Measurements from ENCODE around the gene TBC1D26. TPM values are rescaled to one million over a fixed set of nuclear protein-coding genes. Genes with fewer than 3 reads are reported as not detected.
"Not testable (repeated sequence)": the region's sequence is repeated elsewhere in the genome, so short reads cannot be mapped to it uniquely, and the experiment has no call there.

TBC1D26 gene
- total RNA-seq = under 1 TPM in 1 of 4 donors, not detected in 3; 0.16 TPM

DNA sequence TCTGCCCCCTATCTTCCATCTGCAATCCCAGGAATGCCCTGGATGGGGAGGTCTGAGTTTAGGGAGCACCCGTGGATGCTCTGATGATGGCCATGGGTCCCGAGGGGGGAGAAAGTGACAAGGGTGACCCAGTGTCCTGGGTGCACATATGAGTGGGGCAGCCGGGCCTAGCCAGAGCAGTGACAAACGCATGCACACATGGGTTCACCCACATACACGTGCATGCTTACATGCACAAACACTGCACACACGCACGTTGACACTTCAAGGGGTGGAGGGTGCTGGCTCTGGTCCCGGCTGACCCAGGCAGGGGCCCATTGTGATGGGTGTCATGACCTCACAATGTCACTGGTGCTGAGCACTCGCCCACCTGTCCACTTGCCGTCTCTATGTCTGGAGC lies at the start of gene TBC1D26:
Gene TBC1D26, plus strand, starts transcription at position 384 of the 400 bp plus-strand sequence. CDS start 3,066 bp downstream, outside the sequence.
- 90% methylated on average over 7 of the region's 10 CpGs; no CpG with 5 or more reads in 1 of the 2 donors for WGBS, 2 donors (ENCODE audit: low coverage in 1 of 2)
- intact Hi-C loops (cut with DNase I; ENCODE audit: low total_unique reads); H3K27me3 ChIP-seq; H3K27ac ChIP-seq; H3K36me3 ChIP-seq; DNase-seq; H3K4me3 ChIP-seq; in situ Hi-C loops (cut with MboI; ENCODE audit: low pct_ligation_motif_present in 1 of 4, low pct_unique_long_range_greater_than_20kb in 1 of 4, low sequenced_read_pairs in 3 of 4); H3K4me1 ChIP-seq; H3K9me3 ChIP-seq: not testable (repeated sequence)

DNA sequence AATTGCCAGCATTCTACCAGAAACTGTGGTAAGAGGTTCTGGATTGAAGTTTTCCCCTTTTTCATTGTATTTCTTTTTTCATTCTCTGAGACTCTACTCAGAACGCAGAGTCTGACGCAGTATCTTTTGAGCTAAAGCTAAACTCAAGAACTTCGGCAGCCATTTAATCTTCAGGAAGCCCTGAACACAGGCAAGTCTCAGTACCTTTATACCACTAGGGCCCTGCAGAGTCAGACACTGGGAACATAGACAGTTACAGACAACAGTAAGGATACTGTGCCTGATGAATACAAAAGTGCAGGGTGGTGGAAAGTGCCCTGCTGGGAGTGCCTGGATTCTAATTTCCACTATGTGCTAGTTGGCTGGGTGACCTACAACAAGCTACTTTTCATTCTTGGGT lies 48.9 kb upstream of the TBC1D26 start:
- 89% methylated on average over 3 of the region's 3 CpGs; no CpG with 5 or more reads in 1 of the 2 donors for WGBS, 2 donors (ENCODE audit: low coverage in 1 of 2)
- H3K9me3 ChIP-seq; in situ Hi-C loops (cut with MboI; ENCODE audit: low pct_ligation_motif_present in 1 of 4, low pct_unique_long_range_greater_than_20kb in 1 of 4, low sequenced_read_pairs in 3 of 4); DNase-seq; H3K4me1 ChIP-seq; H3K27me3 ChIP-seq; H3K4me3 ChIP-seq; H3K36me3 ChIP-seq; H3K27ac ChIP-seq; intact Hi-C loops (cut with DNase I; ENCODE audit: low total_unique reads): not testable (repeated sequence)

DNA sequence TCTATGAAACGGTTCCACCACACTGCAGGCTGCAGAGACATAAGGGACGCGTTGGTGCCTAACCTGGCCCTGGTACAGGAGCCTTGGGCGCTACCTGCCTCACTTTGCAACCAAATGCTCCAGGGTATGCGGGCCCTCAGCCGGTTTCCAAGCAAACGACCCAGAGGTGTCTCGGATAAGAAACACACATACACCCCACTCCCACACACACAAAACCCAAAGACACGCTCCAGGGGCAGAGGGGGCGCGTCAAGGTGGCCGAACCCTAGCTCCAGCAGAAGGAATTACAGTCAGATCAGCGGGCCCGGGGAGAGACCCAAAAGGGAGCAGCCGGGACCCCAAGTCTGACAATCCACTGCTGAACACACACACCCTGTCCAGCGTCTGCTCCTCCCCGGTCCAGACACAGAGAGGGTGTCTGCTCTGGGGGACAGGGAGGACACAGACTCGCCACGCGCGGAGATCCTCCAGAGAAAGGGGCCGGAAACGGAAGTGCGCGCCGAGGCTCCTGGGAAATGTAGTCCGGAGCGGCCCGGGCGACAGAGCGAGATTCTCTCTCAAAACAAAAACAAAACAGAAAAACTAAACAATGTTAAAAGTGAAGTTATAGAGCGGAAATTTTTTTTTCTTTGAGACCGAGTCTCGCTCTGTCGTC lies 48.1 kb upstream of the TBC1D26 start, which contains the start of gene TRIM16:
Gene TRIM16, minus strand, starts transcription at position 488 of the 655 bp plus-strand sequence. CDS start 32,702 bp downstream, outside the sequence.
- H3K27me3 ChIP-seq; H3K9me3 ChIP-seq; intact Hi-C loops (cut with DNase I; ENCODE audit: low total_unique reads); H3K36me3 ChIP-seq; H3K4me1 ChIP-seq; in situ Hi-C loops (cut with MboI; ENCODE audit: low pct_ligation_motif_present in 1 of 4, low pct_unique_long_range_greater_than_20kb in 1 of 4, low sequenced_read_pairs in 3 of 4): not testable (repeated sequence)
- Histone ChIP-seq H3K4me3 (peak within 1 kb of the TSS; percentile 37 to 59 (median 42)), H3K27ac (peak within 1 kb of the TSS; percentile 49 to 65 (median 54))
- peak in 1 of 3 donors; percentile 75 for TF ChIP-seq POLR2AphosphoS5 (IDR thresholded peaks at IDR 0.05)
- TF ChIP-seq, protein P1, sequence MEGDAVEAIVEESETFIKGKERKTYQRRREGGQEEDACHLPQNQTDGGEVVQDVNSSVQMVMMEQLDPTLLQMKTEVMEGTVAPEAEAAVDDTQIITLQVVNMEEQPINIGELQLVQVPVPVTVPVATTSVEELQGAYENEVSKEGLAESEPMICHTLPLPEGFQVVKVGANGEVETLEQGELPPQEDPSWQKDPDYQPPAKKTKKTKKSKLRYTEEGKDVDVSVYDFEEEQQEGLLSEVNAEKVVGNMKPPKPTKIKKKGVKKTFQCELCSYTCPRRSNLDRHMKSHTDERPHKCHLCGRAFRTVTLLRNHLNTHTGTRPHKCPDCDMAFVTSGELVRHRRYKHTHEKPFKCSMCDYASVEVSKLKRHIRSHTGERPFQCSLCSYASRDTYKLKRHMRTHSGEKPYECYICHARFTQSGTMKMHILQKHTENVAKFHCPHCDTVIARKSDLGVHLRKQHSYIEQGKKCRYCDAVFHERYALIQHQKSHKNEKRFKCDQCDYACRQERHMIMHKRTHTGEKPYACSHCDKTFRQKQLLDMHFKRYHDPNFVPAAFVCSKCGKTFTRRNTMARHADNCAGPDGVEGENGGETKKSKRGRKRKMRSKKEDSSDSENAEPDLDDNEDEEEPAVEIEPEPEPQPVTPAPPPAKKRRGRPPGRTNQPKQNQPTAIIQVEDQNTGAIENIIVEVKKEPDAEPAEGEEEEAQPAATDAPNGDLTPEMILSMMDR (IDR thresholded peaks at IDR 0.05) = peak in 1 of 5 experiments; percentile 18
- 1 to 2% methylated on average over 16 to 30 of the region's 35 CpGs for WGBS, 2 donors (ENCODE audit: low coverage in 1 of 2)
- DNase-seq = peak; percentile 83

DNA sequence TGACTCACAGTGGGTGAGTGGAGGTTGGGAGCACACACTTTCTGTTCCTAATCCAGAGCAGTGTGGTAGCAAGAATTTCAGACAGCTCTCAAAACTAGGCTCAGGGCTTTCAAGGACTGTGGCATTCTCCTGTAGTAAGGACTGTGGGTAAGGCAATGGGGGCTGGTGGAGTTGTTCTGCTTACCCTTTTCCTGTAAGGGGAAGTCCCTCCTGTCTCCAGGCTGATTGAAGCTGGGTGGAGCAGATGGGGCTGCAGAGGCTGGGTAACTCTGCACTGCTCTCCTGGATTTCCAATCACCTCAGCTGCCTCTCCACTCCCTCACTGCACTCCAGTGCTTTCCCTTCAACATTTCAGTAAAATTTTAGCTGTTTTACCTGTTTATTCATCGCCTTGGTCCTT lies 44.6 kb upstream of the TBC1D26 start:
- H3K27me3 ChIP-seq; in situ Hi-C loops (cut with MboI; ENCODE audit: low pct_ligation_motif_present in 1 of 4, low pct_unique_long_range_greater_than_20kb in 1 of 4, low sequenced_read_pairs in 3 of 4); H3K27ac ChIP-seq; H3K4me3 ChIP-seq; H3K36me3 ChIP-seq; intact Hi-C loops (cut with DNase I; ENCODE audit: low total_unique reads); H3K4me1 ChIP-seq; H3K9me3 ChIP-seq; DNase-seq: not testable (repeated sequence)
- 100% methylated on average over 1 of the region's 1 CpG; no CpG with 5 or more reads in 1 of the 2 donors for WGBS, 2 donors (ENCODE audit: low coverage in 1 of 2)

DNA sequence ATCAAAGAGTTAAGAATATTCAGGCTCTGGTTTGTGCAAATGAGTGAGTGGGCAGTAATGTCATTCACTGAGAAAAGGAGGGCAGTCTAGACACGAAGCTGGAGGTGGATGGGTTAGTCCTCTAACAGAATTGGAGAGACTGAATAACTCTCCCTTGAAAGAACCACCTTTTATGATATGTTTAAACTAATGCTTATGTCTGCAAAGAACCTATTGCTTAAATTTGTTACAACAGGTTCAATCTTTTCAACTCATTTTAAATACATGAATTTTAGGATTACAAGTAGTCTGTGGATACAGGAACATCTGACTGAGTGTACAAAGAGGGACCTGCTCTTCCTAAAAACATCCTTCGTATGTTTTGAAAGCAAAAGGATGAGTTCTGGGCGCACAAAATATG lies 33.1 kb upstream of the TBC1D26 start:
- not testable (repeated sequence) for DNase-seq
- peak overlapping the region in 3 of 4 donors; percentile 52 to 74 (median 53) for H3K4me3 ChIP-seq

DNA sequence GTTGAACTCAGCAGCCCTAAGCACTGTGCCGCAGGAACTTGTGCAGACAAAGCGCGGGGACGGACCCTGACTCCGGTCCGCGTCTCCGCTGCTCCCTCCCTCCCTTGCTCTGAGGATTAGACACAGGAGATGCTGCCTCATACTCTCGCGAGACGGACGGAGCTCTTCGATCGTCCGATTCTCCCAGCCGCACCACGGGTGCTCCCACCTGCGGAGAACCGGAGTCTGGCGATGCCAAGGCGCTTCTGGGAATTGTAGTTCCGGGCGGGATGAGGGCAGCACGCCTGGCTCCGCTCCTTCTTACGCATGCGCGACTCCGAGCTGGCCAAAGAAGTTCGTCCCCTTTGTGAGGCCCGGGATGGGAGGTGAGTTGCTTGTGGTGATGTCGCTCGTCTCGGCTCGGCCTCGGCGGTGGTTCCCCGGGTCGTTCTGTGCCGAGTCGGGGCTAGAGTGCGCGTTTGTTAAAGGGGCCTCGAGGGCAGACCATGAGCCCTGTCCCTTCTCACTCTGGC lies 32.6 kb upstream of the TBC1D26 start, which contains the start of gene ZNF286A:
Gene ZNF286A, plus strand, starts transcription at position 340 of the 512 bp plus-strand sequence. CDS start 578 bp downstream, outside the sequence.
- H3K27ac ChIP-seq = peak within 1 kb of the TSS; percentile 66 to 84 (median 72)
- peak; percentile 98 for DNase-seq
- WGBS, 2 donors (ENCODE audit: low coverage in 1 of 2) = 1% methylated on average over 28 of the region's 44 CpGs; no CpG with 5 or more reads in 1 of the 2 donors
- H3K27me3 ChIP-seq; intact Hi-C loops (cut with DNase I; ENCODE audit: low total_unique reads); H3K36me3 ChIP-seq; H3K9me3 ChIP-seq; H3K4me1 ChIP-seq; in situ Hi-C loops (cut with MboI; ENCODE audit: low pct_ligation_motif_present in 1 of 4, low pct_unique_long_range_greater_than_20kb in 1 of 4, low sequenced_read_pairs in 3 of 4): not testable (repeated sequence)
- H3K4me3 ChIP-seq = peak within 1 kb of the TSS; percentile 44 to 74 (median 52)
- TF ChIP-seq POLR2A (IDR thresholded peaks at IDR 0.05) (peak; percentile 58), POLR2AphosphoS5 (IDR thresholded peaks at IDR 0.05) (peak; percentile 74 to 79 (median 76))

More for the DNA sequence above, 33.1 kb upstream of the TBC1D26 start:
- intact Hi-C loops (cut with DNase I; ENCODE audit: low total_unique reads); in situ Hi-C loops (cut with MboI; ENCODE audit: low pct_ligation_motif_present in 1 of 4, low pct_unique_long_range_greater_than_20kb in 1 of 4, low sequenced_read_pairs in 3 of 4); H3K9me3 ChIP-seq; H3K27me3 ChIP-seq; H3K4me1 ChIP-seq; H3K36me3 ChIP-seq: not testable (repeated sequence)
- 2% methylated on average over 3 of the region's 3 CpGs; no CpG with 5 or more reads in 1 of the 2 donors for WGBS, 2 donors (ENCODE audit: low coverage in 1 of 2)
- peak overlapping the region; percentile 66 to 84 (median 72) for H3K27ac ChIP-seq

DNA sequence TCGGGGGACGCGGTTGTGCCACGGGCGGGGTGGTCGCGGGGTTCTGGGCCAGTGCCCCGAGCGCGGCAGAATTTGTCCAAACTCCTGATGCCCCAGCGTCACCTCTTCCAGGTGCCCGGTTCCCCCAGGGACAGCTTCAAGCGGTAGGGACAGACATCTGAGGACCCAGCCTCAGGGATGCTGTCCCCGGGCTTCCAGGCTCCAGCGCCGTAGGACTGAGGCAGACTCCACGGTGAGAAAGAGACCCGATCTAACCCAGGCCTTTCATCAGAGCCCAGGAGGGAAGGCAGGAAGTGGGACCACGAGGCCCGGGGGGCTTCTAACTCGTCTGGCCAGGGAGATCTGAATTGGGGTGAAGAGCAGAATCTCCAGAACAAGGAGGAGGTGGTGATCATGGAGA lies 32.1 kb upstream of the TBC1D26 start:
- H3K27me3 ChIP-seq; H3K9me3 ChIP-seq; in situ Hi-C loops (cut with MboI; ENCODE audit: low pct_ligation_motif_present in 1 of 4, low pct_unique_long_range_greater_than_20kb in 1 of 4, low sequenced_read_pairs in 3 of 4); H3K36me3 ChIP-seq; intact Hi-C loops (cut with DNase I; ENCODE audit: low total_unique reads); DNase-seq; H3K4me1 ChIP-seq: not testable (repeated sequence)
- no CpG with 5 or more reads among the region's 21 CpGs for WGBS, 2 donors (ENCODE audit: low coverage in 1 of 2)
- peak overlapping the region; percentile 44 to 74 (median 52) for H3K4me3 ChIP-seq
- H3K27ac ChIP-seq = peak overlapping the region; percentile 66 to 84 (median 72)

DNA sequence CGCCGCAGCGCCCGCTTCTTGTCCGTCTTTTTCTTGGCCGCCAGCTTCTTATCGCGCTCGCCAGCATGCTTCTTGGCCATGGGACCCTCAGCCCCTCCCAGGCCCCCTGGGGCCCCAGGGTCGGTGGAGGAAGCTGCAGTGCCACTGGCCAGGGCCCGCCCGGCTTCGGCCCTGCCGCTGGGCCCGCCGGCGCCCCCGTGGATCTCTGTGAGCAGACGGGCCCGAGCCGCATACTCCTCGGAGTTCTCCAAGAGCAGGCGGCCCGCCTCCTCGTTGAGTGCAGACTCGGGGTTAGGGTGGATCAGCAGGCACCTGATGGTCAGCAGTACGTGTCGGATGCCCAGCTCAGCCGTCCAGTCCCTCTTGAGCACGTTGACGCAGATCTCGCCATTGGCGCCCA lies 27.8 kb upstream of the TBC1D26 start:
- H3K4me3 ChIP-seq; DNase-seq; H3K27me3 ChIP-seq; in situ Hi-C loops (cut with MboI; ENCODE audit: low pct_ligation_motif_present in 1 of 4, low pct_unique_long_range_greater_than_20kb in 1 of 4, low sequenced_read_pairs in 3 of 4); H3K4me1 ChIP-seq; H3K27ac ChIP-seq; intact Hi-C loops (cut with DNase I; ENCODE audit: low total_unique reads): not testable (repeated sequence)
- 97% methylated on average over 29 of the region's 33 CpGs; no CpG with 5 or more reads in 1 of the 2 donors for WGBS, 2 donors (ENCODE audit: low coverage in 1 of 2)
- Histone ChIP-seq H3K9me3 (peaks cover 14 to 28% of the 10 kb centered on the region in 2 donors), H3K36me3 (peaks cover 0 to 35% (median 14%) of the 10 kb centered on the region in 4 donors)

DNA sequence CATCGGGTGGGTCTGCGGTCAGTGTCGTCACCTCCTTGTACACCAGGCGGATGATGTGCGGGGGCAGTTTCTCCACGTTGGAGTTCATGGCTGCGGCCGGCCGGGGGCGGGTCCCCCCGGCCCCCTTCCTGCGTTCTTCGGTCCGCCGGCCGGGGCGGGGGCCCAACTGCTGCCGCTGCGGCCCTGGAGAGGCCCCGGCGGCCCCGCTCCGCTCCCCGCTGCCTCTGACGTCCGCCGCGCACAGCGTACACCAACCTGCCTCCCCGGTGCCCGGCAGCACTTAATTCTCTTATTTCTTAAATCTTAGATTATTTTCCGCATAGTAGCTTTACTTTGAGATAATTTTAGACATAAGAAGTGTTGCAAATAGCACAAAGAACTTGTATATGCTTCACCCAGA lies 27.3 kb upstream of the TBC1D26 start:
- H3K9me3 ChIP-seq = peaks cover 14 to 28% of the 10 kb centered on the region in 2 donors
- DNase-seq; H3K4me1 ChIP-seq; in situ Hi-C loops (cut with MboI; ENCODE audit: low pct_ligation_motif_present in 1 of 4, low pct_unique_long_range_greater_than_20kb in 1 of 4, low sequenced_read_pairs in 3 of 4); H3K27me3 ChIP-seq; H3K27ac ChIP-seq; intact Hi-C loops (cut with DNase I; ENCODE audit: low total_unique reads); H3K4me3 ChIP-seq: not testable (repeated sequence)
- 98 to 100% methylated on average over 3 to 32 of the region's 32 CpGs for WGBS, 2 donors (ENCODE audit: low coverage in 1 of 2)
- peaks cover 0 to 35% (median 14%) of the 10 kb centered on the region in 4 donors for H3K36me3 ChIP-seq
